Dermis microvascular lymphatic vessel endothelial cell (primary cell): ENCODE results near the gene IGLL5. TPM values are rescaled to one million over a fixed set of nuclear protein-coding genes. Genes with fewer than 3 reads are reported as not detected.
"Not testable (repeated sequence)": the region's sequence is repeated elsewhere in the genome, so short reads cannot be mapped to it uniquely, and the experiment has no call there.

ENCODE experiments used
- DNase-seq, 2 donors: peaks; one replicate each; pipeline versions ENCODE4 v3.0.0 to v3.0.0-alpha.2; 2010; ENCODE audit warnings: low read depth in 2 of 2
- total RNA-seq: library from RNA; depleted of rRNA; stranded (reverse); fragments of >200 nt; gene quantifications from 2 replicates; pipeline ENCODE4 v1.2.1, GENCODE V29; 2014

IGLL5 gene
- total RNA-seq, 1 donor from 2014 or later = not detected

DNA sequence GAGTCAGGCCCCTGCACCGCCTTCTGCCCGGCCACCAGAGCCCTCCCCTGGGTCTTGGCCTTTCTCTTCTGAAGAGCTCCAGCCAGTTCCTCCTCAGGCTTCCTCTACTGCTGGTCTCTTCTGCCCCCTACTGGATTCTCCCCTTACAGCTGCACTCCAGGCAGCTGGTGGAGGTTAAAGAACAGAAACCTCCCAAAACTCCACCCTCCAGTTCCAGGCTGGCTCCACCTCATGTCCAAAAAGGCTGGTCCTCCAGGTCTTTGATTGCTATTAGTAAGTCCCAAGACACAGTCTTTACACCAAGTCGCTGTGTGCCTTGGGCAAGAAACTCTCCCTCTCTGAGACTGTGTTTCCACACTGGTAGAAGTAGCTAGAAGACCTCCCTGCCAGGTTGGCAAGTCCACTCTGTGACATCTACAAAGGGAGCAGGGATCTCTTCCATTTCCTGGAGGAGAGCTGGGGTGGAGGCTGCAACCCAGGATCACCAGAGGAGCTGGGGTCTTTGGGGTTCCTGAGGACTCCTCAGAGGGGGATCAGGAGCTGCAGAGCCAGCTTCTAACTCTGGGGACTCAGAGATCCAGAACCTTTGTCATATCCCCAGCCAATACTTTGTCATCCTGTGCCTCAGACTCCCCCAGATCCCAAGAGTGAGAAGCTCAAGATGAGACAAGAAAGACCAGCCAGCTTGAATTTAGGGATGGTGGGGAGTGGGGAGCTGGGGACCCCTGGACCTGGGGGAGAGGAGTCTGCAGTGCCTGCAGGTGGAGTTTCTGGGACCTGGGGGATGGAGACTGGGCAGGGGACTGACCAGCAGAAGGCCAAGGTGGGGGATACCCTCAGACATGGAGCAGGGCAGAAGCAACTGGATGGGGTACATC lies 3.4 kb upstream of the IGLL5 start:
- DNase-seq = peak; percentile 27 to 67

DNA sequence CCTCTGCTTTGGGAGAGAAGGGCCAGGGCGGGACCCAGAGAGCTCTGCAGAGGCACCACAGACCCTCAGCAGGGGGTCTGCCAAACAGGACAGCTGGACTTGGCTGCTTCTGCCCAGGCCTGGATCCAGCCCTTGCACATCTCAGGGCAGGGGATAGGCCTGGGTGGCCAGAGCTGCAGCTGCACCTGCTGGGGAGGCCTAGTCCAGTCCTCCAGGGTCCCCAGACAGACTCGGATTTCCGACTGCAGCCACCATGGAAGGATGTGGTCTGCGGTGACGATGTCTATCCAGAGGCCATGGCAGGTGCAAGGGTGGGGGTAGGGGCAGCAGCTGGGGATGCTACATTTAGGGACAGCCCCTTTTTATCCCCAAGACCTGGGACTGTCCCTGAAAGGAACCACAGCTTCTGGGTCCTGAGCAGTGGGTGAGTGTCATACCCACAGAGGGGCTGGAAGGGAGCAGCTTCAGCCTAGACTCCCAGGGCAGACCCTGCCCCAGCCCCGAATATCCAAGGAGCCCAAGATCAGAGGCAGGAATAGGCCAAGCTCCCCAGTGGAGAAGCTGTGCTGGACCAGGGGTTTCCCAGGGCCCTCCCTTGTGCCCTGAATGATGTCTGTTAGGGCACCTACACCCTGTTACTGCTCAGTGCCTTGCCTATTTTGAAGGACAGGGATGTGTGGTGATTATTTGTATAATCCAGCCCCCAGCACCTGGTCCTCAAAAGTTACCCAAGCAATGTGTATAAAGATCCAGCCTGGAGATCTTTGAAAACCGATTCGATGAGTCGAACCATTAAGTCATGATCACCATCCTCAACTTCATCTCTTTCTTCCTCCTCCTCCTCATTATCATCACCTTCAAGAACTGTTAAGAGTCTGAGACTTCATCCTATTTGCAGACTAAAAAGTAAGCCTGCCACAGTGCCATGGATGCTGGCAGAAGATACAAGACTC lies 2.5 kb upstream of the IGLL5 start:
- DNase-seq = no peak

DNA sequence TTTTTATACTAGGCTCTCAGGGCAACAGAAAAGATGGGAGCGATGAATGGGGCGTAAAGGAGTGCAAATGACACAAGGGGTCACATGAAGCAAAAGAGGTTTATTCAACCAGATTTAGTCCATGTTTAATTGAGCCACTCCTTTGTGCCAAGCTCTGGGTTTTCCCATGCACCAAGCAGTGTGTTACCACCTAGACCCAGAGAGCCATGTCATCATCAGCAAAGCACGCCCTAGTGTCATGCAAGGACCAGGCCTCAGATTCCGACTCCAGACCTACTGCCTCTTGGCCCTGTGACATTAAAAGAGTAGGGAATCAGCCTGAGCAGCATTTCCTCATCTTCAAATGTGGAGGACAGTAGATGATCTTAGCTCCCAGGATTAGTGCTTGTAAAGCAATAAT lies 1.1 kb upstream of the IGLL5 start:
- DNase-seq = no peak

DNA sequence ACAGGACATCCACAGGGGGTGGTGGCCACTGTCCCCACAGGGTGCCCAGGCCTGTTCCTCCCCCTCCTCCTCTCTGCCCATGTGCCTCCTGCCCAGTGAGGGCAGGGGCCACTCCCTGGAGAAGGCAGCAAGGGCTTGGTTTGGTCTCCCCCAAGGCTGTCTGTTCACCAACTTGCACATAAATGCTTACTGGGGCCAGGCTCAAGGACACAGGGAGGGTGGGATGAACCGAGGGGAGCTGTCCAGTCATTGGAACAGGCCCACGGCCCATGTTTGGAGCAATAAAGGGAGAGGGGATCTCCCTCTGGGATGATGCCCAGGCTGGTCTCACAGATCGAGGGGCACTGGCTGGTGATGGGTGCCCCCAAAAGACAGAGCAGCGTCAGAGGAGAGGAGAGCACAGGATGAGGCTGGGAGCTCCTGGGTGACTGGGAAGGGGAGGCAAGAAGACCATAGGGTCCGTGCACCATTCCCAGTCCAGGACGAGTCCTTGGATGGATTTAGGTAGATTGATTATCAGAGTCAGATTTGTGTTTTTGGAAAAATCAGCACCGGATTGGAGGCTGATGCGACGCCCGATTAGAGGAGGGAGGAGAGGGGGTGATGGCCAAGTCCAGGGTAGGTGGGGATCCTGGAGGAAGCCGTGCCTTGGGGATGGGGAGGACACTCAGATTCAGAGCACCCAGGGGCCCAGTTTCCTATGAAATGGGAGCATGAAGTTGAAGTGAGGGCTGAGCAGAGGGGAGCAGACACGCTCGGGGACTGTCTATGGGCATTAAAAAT lies 1.1 kb downstream of the IGLL5 start:
- DNase-seq = no peak

DNA sequence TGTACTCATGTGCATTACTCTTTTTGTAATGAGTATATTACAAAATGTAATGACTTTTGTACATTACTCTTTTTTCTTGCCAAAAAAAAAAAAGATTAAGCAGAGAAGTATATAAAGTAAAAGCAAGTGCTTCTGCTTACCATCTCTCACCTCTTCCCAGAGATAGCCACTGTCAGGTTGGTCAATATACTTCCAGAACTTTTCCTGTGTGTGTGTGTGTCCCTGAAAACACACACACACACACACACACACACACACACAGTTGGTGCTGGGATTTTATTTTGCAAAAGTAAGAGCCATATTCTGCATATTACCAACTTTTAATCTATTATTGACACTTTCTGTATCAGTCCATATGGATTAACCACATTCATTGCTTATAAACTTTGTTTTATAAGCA lies 2.5 kb downstream of the IGLL5 start:
- DNase-seq = no peak

DNA sequence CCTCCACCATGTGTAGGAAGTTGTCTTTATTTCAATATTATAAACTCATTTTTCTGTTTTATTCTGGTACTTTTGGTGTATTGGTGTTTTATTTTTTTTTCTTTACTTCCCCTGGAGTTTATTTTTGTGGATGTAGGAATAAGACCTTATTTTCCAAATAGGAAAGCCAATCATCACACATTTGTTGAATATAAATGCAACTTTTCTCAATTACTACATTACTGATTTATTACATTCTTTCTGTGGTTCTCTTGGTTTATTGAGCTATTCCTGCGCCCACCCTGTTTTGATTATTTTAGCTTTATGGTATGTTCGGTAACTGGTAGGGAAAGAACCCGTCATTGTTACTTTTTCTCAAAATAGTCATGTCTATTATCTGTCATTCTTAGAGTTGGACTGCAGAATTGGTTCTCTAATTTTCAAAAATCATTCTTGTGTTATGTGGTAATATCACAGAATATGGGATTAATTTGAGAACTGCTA lies 3.6 kb downstream of the IGLL5 start:
- no peak for DNase-seq

DNA sequence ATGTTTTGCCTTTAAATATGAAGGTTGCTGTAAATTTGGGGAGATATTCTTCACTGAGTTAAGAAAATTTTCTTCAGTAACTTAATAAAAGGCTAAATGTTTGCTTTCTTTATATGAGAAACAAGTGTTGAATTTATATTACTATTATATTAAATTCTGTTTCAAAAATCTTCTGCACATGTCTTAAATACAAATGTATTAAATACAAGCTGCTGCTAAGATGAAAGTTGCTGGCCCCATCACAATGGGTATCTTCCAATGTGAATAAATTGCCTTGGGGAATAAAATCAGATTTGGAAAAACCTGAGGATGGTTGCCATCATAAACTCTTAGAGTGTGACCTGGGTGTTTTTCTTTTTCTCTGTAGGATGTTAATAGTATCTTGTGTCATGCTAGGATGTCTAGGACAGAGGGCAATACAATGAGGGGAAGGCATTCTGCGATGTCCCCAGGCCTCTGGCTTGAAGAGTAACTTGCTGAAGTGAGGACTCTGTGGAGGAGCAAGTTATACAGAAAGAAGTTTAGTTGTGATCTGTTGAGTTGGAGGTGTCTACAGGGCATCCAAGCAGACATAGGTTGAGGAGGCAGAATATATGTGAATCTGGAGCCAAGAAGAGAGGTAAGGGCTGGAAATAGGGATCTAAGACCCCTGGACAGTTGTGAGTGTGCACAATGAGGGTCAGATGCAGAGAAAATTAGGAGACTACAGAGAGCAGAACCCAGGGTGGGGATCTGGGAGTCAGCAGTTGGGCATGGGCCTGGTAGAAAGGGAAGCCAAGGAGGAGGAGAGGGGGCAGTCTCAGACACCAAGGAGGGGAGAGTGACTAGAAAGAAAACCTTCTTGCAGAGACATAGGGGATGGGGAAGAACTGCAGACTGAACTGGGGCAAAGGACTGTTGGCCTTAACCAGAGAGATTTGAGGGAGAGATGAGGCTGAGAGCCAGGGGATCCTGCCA lies 4.8 kb downstream of the IGLL5 start:
- no peak for DNase-seq

DNA sequence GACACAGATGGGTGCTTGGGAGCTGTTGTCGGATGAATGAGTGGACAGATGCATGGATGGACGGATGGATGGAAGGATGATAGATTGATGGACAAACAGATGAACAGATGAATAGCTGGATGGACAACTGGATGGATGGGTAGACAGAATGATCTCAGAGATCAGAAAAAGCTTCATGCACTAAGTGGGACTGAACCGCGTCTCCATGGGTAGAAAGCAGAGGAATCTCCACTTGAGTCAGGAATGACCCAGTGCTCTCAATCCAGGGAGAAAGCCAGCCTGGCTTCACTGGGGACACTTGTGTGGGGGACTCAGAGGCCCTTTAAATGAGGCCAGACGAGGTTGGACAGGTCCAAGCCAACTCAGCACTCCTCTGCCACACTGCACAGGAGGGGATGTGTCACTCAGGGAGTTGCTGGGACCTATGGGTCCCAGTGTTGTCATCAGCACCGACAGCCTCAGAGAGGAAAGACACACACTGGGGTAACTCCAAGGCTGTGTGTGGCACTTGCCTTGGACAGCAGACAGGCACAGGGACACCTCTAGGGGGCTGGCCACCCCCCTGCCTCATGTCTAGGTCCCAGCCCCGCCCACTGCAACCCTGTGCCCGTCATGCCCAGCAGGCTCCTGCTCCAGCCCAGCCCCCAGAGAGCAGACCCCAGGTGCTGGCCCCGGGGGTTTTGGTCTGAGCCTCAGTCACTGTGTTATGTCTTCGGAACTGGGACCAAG lies 5.6 kb downstream of the IGLL5 start:
- no peak for DNase-seq

DNA sequence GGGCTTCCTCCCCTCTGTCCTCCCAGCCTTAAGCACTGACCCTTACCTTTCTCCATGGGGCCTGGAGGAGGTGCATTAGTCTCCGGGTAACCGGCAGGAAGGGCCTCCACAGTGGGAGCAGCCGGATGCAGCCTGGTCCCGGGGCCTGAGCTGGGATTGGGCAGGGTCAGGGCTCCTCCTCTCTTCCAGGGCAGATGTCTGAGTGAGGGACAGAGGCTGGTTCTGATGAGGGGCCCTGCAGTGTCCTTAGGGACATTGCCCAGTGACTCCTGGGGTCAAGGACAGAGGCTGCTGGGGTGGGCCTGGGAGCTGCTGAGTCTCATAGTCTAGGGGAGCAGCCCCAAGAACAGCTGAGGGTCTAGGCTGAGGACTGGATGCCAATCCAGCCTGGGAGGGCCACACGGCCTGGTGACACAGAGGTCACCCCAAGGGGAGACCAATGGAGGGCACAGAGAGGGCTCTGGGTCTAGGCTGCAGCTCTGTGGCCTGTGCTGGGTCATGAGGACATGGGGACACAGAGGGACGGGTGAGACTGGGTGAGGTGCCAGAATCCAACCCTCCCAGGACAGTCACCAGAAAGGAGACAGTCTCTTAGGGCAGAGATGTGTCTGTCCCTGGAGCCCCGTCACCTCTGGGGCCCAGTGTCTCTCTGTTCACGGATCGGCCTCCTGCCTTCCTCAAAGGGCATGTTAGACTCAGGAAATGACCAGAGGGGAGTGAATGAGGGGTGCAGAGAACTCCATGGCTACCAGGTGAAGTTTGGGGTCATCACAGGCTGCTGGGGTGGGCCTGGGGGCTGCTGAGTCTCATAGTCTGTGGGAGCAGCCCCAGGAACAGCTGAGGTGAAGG lies 6.5 kb downstream of the IGLL5 start:
- no peak for DNase-seq

DNA sequence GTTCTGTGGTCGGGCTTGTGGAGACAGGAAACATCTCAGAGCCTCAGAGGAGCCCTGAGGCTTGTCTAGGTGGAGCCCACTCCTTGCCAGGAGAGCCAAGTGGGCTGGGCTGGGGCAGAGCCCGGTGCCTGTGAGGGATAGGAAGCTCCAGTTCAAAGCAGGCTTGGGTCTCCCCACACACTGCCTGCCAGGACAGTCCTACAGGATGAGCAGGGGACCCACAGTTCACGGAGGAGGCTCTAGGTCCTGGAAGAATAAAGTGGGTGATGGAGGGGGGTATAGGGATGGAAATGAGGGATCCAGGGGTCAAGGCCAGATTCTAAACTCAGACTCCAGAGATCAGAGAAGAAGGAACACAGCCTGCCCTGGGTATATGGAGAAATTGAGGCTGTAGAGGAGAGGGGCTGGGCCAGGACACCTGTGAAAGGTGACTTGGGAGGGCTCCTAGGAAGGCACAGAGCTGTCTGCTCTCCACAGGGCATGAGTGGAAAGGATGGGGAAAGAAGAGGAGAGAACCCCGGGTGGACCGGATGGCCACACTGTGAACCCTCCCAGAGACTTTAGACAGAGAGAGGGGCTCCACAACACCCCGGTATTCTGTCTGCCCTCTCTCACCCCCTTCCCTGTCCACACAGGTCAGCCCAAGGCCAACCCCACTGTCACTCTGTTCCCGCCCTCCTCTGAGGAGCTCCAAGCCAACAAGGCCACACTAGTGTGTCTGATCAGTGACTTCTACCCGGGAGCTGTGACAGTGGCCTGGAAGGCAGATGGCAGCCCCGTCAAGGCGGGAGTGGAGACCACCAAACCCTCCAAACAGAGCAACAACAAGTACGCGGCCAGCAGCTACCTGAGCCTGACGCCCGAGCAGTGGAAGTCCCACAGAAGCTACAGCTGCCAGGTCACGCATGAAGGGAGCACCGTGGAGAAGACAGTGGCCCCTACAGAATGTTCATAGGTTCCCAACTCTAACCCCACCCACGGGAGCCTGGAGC lies 7.4 kb downstream of the IGLL5 start:
- DNase-seq = no peak

DNA sequence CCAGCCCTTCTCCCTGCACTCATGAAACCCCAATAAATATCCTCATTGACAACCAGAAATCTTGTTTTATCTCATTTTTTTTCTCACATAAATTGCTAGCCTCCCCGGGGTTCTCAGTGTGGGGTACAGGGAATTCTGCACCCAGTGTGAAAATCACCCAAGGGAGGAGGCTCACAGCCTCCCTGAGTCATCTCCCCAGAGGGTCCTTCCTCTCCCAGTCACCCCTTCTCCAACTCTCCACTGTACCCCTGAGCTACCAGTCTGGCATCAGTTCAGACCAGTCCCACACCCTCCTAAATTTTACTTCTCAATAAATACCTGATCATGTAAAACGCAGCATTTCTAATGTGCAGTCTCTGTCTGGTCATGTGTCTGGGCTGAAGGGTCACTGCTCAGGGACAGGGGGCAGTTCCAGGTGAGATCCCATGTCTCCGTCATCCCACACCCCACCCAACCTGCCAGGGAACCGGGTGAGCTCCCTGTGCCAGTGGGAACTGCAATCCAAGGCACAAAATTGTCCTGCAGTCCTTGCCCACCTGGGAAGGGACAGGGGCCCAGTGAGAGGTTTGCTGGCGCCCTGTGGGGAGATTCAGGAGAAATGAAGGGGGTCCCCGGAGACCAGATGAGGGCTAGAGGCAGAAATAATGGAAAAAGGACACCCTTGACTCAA lies 8.3 kb downstream of the IGLL5 start:
- DNase-seq = no peak

DNA sequence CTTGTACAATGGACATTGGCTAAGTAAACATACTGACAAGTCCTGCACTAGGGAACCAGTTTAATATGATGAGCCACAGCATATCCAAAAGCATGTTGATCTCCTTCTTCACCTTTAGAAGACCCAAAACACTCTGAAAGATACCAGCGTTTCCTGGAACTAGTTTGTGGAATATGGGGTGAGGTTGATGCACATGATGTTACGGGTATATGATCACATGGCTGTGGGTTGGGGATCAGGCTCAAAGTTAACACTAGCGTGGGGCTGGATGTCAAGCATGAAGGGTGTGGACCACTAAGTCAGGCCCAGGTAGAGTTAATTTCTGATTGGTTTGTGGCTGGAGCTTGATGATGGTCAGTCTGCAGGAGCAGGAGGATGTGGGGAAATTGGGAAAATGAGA lies 9.0 kb downstream of the IGLL5 start:
- DNase-seq = no peak

DNA sequence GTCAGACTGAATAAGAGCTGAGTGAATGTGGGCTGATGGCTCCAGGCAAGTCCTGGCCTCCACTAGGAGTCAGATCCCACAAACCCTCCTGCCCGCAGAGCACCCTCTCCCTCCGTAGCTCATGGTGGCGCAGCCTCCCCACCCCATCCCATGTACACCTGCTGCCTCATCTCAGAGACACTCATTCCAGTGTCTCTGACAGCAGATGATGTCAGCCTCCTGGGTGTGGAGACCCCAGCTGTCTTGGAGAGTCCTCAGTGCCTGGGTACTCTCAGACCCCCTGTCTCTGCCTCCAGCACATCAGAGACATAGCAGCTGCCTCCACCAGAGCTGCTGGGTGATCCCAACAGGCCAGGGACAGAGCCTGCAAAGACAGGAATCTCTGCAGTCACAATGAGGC lies 9.5 kb downstream of the IGLL5 start:
- DNase-seq = no peak

DNA sequence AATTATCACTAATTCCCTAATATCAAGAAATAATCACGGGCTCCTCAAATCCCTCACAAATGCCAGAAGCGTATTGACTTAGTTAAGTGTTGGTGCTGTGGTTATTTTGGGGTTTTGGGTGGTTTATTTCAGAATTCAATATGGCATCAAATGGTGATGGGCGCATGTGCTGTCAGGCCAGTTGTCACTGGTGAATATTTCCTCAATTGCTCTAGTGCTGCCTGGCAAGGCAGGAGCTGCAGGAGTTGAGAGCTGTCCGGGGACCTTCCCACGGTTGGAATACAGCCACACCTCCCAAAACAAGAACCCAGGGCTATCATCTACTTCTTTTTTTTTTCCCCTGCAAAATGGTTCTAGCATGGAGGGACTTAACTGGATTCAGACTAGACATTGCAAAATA lies 10.3 kb downstream of the IGLL5 start:
- no peak for DNase-seq

DNA sequence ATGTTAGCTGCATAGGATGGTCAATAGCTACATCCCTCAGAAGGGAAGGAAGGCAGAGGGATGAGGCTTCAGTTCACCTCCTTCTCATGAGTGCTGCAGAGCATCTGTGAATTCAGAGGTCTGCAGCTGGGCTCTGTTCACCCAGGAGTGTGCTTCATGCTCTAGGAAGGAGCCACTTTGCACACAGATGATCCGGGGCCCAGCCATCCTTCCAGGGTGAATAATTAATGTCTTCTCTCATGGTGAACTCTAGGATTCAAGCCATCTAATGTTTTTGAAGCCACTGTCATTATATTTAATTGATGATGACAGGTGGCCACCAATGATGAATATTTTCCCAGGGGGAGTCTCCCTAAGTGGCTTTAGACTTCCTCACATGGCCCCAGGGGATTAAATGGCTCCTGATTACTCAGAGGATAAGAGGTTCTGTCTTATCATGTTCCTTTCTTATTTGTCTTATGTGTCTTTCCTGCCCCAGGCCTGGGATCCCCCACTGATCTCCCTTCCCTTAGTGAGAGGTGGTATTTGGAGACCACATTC lies 10.9 kb downstream of the IGLL5 start:
- not testable (repeated sequence) for DNase-seq

DNA sequence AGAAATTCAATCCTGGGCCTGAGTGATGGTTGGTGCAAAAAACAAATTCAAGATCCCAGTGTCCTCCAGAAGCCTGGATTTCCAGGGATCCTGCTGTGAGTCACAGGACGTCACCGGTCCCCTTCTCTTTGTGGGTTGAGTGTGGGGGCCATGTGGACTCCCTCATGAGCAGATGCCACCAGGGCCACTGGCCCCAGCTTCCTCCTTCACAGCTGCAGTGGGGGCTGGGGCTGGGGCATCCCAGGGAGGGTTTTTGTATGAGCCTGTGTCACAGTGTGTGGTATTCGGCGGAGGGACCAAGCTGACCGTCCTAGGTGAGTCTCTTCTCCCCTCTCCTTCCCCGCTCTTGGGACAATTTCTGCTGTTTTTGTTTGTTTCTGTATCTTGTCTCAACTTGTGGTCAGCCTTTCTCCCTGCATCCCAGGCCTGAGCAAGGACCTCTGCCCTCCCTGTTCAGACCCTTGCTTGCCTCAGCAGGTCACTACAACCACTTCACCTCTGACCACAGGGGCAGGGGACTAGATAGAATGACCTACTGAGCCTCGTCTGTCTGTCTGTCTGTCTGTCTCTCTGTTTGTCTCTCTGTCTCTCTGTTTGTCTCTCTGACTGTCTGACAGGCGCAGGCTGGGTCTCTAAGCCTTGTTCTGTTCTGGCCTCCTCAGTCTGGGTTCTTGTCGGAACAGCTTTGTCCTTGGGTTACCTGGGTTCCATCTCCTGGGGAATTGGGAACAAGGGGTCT lies 11.9 kb downstream of the IGLL5 start:
- DNase-seq = not testable (repeated sequence)
